IMR-90 (cell line): ENCODE results near the gene UNC50. TPM values are rescaled to one million over a fixed set of nuclear protein-coding genes. Genes with fewer than 3 reads are reported as not detected.
A peak's percentile ranks its signal among the peaks of the same experiment; 100 is the strongest.

Experiments used
- ATAC-seq: fragments of 200-7000 bp; cut with Tn5 transposase; 2 replicates; pipeline ENCODE4 v1.9.1; 2020; ENCODE audit warnings: low read depth, mild to moderate bottlenecking, moderate library complexity
- BruUV-seq: library from RNA; stranded (reverse); fragments of 400-500 nt; replicated peaks from 2 replicates; lab custom pipeline; 2021; lab: Mats Ljungman, UMichigan
- CTCF ChIA-PET: fragments of 300-600 bp; formaldehyde crosslinking; extraction: SDS; loops from one replicate; lab custom pipeline; 2021; ENCODE audit warnings: antibody characterized with exemption; lab: Yijun Ruan, JAX
- POLR2A ChIA-PET: fragments of 300-600 bp; sonication (Branson Sonifier 250); formaldehyde crosslinking; loops from one replicate; lab custom pipeline; 2022; ENCODE audit warnings: antibody characterized with exemption; ENCODE audit not compliant: unreplicated experiment; lab: Charles Lee
- DNase-seq: peaks from one replicate; pipeline ENCODE4 v3.0.0; 2013
- H2AFZ ChIP-seq: replicated peaks from 2 replicates; pipeline ENCODE3; 2013; ENCODE audit warnings: low read length, mild to moderate bottlenecking; ENCODE audit not compliant: poor library complexity
- H2AK5ac ChIP-seq: 2 replicates; pipeline ENCODE4 v1.6.1; 2013; ENCODE audit warnings: low read depth, low read length, inconsistent platforms
- H2AK9ac ChIP-seq: replicated peaks from 2 replicates; pipeline ENCODE3; 2013; ENCODE audit warnings: mild to moderate bottlenecking, low read depth, low read length, moderate library complexity; ENCODE audit not compliant: poor library complexity
- H2BK120ac ChIP-seq: 2 replicates; pipeline ENCODE4 v1.6.1; 2013; ENCODE audit warnings: low read depth, low read length, inconsistent platforms
- H2BK15ac ChIP-seq: 3 replicates; pipeline ENCODE4 v1.6.1; 2013; ENCODE audit warnings: low read depth, low read length, inconsistent platforms
- H2BK20ac ChIP-seq: 2 replicates; pipeline ENCODE4 v1.6.1; 2013; ENCODE audit warnings: low read depth, mild to moderate bottlenecking, inconsistent platforms, low read length, moderate library complexity
- H2BK5ac ChIP-seq: 2 replicates; pipeline ENCODE4 v1.6.1; 2013; ENCODE audit warnings: mild to moderate bottlenecking, low read depth, low read length, inconsistent platforms; ENCODE audit not compliant: poor library complexity, severe bottlenecking
- H3K14ac ChIP-seq: replicated peaks from 2 replicates; pipeline ENCODE4 v1.6.1; 2013; ENCODE audit warnings: low read depth, low read length, inconsistent platforms
- H3K18ac ChIP-seq: 2 replicates; pipeline ENCODE4 v1.6.1; 2013; ENCODE audit warnings: low read depth, low read length, control low read depth
- H3K23ac ChIP-seq: 2 replicates; pipeline ENCODE4 v1.6.1; 2013; ENCODE audit warnings: low read depth, low read length, inconsistent platforms
- H3K27ac ChIP-seq: 2 replicates; pipeline ENCODE4 v1.5.1; 2013; ENCODE audit warnings: mild to moderate bottlenecking, control low read depth, low read length; ENCODE audit not compliant: insufficient read depth
- H3K27me3 ChIP-seq: 2 replicates; pipeline ENCODE4 v1.6.1; 2013; ENCODE audit warnings: low read length; ENCODE audit not compliant: control insufficient read depth, insufficient read depth
- H3K36me3 ChIP-seq: 2 replicates; pipeline ENCODE4 v1.6.1; 2013; ENCODE audit warnings: low read length, mixed read lengths; ENCODE audit not compliant: control insufficient read depth, insufficient read depth
- H3K4ac ChIP-seq: 2 replicates; pipeline ENCODE4 v1.6.1; 2013; ENCODE audit warnings: low read depth, low read length, inconsistent platforms
- H3K4me1 ChIP-seq: 2 replicates; pipeline ENCODE4 v1.6.1; 2013; ENCODE audit warnings: low read length, mixed read lengths; ENCODE audit not compliant: control insufficient read depth, insufficient read depth
- H3K4me2 ChIP-seq: 2 replicates; pipeline ENCODE4 v1.6.1; 2013; ENCODE audit warnings: low read depth, mild to moderate bottlenecking, control low read depth, low read length, moderate library complexity
- H3K4me3 ChIP-seq: 2 replicates; pipeline ENCODE4 v1.5.1; 2013; ENCODE audit warnings: low read depth, mild to moderate bottlenecking, control low read depth, low read length, moderate library complexity; ENCODE audit not compliant: insufficient read depth
- H3K56ac ChIP-seq: 2 replicates; pipeline ENCODE4 v1.6.1; 2013; ENCODE audit warnings: low read length, inconsistent platforms; ENCODE audit not compliant: insufficient read depth; ENCODE audit errors: extremely low read depth
- H3K79me1 ChIP-seq, 2 experiments: 2 replicates each; pipeline ENCODE4 v1.6.1; 2013; ENCODE audit warnings: low read length in 2 of 2, inconsistent platforms in 1 of 2, low read depth in 1 of 2
- H3K9ac ChIP-seq: 2 replicates; pipeline ENCODE4 v1.6.1; 2013; ENCODE audit warnings: low read depth, low read length, control low read depth
- H3K9me1 ChIP-seq: 2 replicates; pipeline ENCODE4 v1.6.1; 2013; ENCODE audit warnings: low read length, inconsistent platforms; ENCODE audit not compliant: insufficient read depth
- H3K9me3 ChIP-seq: 2 replicates; pipeline ENCODE4 v1.6.1; 2013; ENCODE audit warnings: low read length; ENCODE audit not compliant: control insufficient read depth, insufficient read depth
- H4K20me1 ChIP-seq: 2 replicates; pipeline ENCODE4 v1.6.1; 2013; ENCODE audit warnings: low read length, inconsistent platforms; ENCODE audit not compliant: insufficient read depth
- H4K5ac ChIP-seq: 2 replicates; pipeline ENCODE4 v1.6.1; 2013; ENCODE audit warnings: mild to moderate bottlenecking, low read depth, low read length, control low read depth
- H4K8ac ChIP-seq, 2 experiments: 2 replicates each; pipeline ENCODE4 v1.6.1; 2013; ENCODE audit warnings: low read depth in 2 of 2, low read length in 2 of 2, control low read depth in 1 of 2, inconsistent platforms in 1 of 2
- H4K91ac ChIP-seq: 2 replicates; pipeline ENCODE4 v1.6.1; 2013; ENCODE audit warnings: low read depth, low read length, inconsistent platforms; ENCODE audit not compliant: insufficient read depth
- BHLHE40 ChIP-seq: fragments of 150-350 bp; IDR thresholded peaks from 2 replicates; pipeline ENCODE4 v1.6.1; 2016; ENCODE audit warnings: mild to moderate bottlenecking, low read depth, low read length
- CEBPB ChIP-seq: IDR thresholded peaks from 2 replicates; pipeline ENCODE4 v1.6.1; 2012; ENCODE audit warnings: low read depth, low read length, improper control_type of control experiment
- CHD1 ChIP-seq: IDR thresholded peaks from 2 replicates; pipeline ENCODE4 v1.6.1; 2012; ENCODE audit warnings: low read depth, low read length, improper control_type of control experiment
- ELK1 ChIP-seq: fragments of 150-350 bp; IDR thresholded peaks from 2 replicates; pipeline ENCODE4 v1.6.1; 2016; ENCODE audit warnings: low read depth, mild to moderate bottlenecking, low read length, moderate library complexity, borderline replicate concordance
- FOS ChIP-seq: fragments of 150-350 bp; IDR thresholded peaks from 2 replicates; pipeline ENCODE4 v1.6.1; 2016; ENCODE audit warnings: low read depth, low read length
- MAFK ChIP-seq: IDR thresholded peaks from 2 replicates; pipeline ENCODE4 v1.6.1; 2012; ENCODE audit warnings: low read depth, low read length, improper control_type of control experiment
- MAZ ChIP-seq: IDR thresholded peaks from 2 replicates; pipeline ENCODE4 v1.6.1; 2012; ENCODE audit warnings: low read depth, mild to moderate bottlenecking, low read length, improper control_type of control experiment, moderate library complexity, borderline replicate concordance
- MXI1 ChIP-seq: IDR thresholded peaks from 2 replicates; pipeline ENCODE4 v1.6.1; 2012; ENCODE audit warnings: low read depth, mild to moderate bottlenecking, low read length, moderate library complexity, borderline replicate concordance
- NFE2L2 ChIP-seq: fragments of 150-350 bp; IDR thresholded peaks from 2 replicates; pipeline ENCODE4 v1.6.1; 2016; ENCODE audit warnings: low read depth, mild to moderate bottlenecking, low read length
- RAD21 ChIP-seq: IDR thresholded peaks from 2 replicates; pipeline ENCODE4 v1.6.1; 2012; ENCODE audit warnings: low read length, improper control_type of control experiment
- RCOR1 ChIP-seq: IDR thresholded peaks from 2 replicates; pipeline ENCODE4 v1.6.1; 2012; ENCODE audit warnings: mild to moderate bottlenecking, low read length, improper control_type of control experiment; ENCODE audit not compliant: insufficient replicate concordance
- RFX5 ChIP-seq: IDR thresholded peaks from 2 replicates; pipeline ENCODE4 v1.8.0; 2012; ENCODE audit warnings: low read depth, mild to moderate bottlenecking, low read length, moderate library complexity
- SMC3 ChIP-seq: fragments of 150-350 bp; IDR thresholded peaks from 2 replicates; pipeline ENCODE4 v1.6.1; 2016; ENCODE audit warnings: low read depth, mild to moderate bottlenecking, antibody characterized with exemption, low read length, moderate library complexity
- USF2 ChIP-seq: fragments of 150-350 bp; IDR thresholded peaks from 2 replicates; pipeline ENCODE4 v1.6.1; 2017; ENCODE audit warnings: mild to moderate bottlenecking, antibody characterized with exemption, low read length, low read depth
- WGBS, 2 experiments: methylation state at CpG; one replicate each; pipeline versions ENCODE4 v1.1.5 to v1.1.7; 2013; ENCODE audit warnings: missing lambda C conversion rate in 2 of 2; ENCODE audit not compliant: insufficient read length in 1 of 2; ENCODE audit errors: extremely low coverage in 2 of 2; 5-methylcytosine and 5-hydroxymethylcytosine counted together
- dilution Hi-C: fragments of 300-500 bp; cut with HindIII; formaldehyde crosslinking; loops from one replicate; pipeline ENCODE4 v1.14.3; 2018; ENCODE audit warnings: low sequenced_read_pairs; ENCODE audit not compliant: unreplicated experiment
- in situ Hi-C: fragments of 300-500 bp; cut with MboI; formaldehyde crosslinking; loops from 3 replicates; pipeline ENCODE4 v1.14.3; 2019; ENCODE audit warnings: low sequenced_read_pairs, inconsistent platforms, mixed read lengths
- intact Hi-C: fragments of 100-400 bp; cut with micrococcal nuclease; formaldehyde crosslinking; loops from 2 replicates; pipeline ENCODE4 v1.10.0; 2022
- polyA plus RNA-seq, 3 experiments: library from polyadenylated mRNA; depleted of rRNA; stranded (reverse); fragments of >200 nt; gene quantifications; 2 replicates each; pipeline ENCODE4 v1.2.3, GENCODE V29; 2012; ENCODE audit warnings: low replicate concordance in 1 of 3
- total RNA-seq: library from RNA; depleted of rRNA; stranded (reverse); fragments of >200 nt; gene quantifications from 2 replicates; pipeline ENCODE4 v1.2.3, GENCODE V29; 2012

UNC50 gene
- total and polyA plus RNA-seq, 2 of the 4 experiments (the other 2 are of a cell fraction) = 18.3 to 34.1 TPM

DNA sequence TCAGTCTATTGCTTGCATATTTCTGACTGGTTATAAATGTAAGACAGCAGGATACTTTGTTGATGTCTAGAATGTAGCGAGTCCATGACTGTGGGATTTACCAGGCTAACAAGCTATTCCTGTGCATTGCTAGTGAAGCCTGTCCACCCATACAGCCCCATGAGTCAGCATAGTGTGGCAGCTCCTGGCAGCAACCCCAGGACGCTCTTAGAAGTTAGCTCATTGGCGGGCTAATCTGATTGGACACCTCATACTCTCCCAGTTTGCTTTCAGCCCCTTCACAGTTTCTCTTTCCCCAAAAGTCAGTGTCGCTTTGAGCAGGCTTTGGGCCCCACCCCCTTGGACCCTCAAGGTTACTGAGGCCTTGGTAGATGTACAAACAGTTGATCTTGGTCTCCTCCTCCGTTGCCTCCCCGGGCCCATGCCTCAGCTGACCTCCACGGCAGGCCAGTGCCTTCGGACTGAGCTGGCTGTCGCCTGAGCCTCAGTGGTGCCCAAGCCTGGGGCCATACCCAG, 48.1 kb upstream of the UNC50 start:
- peaks cover 20% of the 10 kb centered on the region for H3K36me3 ChIP-seq
- H2AK9ac ChIP-seq = no peak overlapping the region
- POLR2A ChIA-PET = interaction anchor here (0.5 kb wide), 1 partner anchor 18 kb away, joined by 12 read pairs; no protein-coding TSS in a partner anchor
- H3K9me3 ChIP-seq = no peaks in the 10 kb centered on the region
- H2BK120ac ChIP-seq = peak overlapping the region; percentile 72; the same call in 1 of the 2 replicates
- ATAC-seq (peak; percentile 94), DNase-seq (peak; percentile 96)
- WGBS, 2 experiments = 100% methylated on average over 4 of the region's 9 CpGs; no CpG with 5 or more reads in 1 of the 2 experiments
- H3K79me1 ChIP-seq = 0 out of 4 replicates have a peak, but pooled peaks cover 0 to 4% of the 10 kb centered on the region in 2 experiments
- intact Hi-C loops (no loop called here), dilution Hi-C loops (no loop called here), in situ Hi-C loops (no loop called here)
- H4K8ac ChIP-seq = peak overlapping the region; percentile 19 to 85; a peak in 3 of 4 replicates
- peak overlapping the region; percentile 67 for H3K4ac ChIP-seq
- H2AK5ac ChIP-seq = peak overlapping the region; percentile 69; the same call in 1 of the 2 replicates
- H4K91ac ChIP-seq = peak overlapping the region; percentile 54
- H3K9ac ChIP-seq = no peak overlapping the region; the same call in 1 of the 2 replicates
- CTCF ChIA-PET = interaction anchor here (0.5 to 1.0 kb wide), 4 partner anchors 9 to 584 kb away, joined by 3 to 4 read pairs (median 3); no protein-coding TSS in a partner anchor
- no peaks in the 10 kb centered on the region for H3K27me3 ChIP-seq
- no peak overlapping the region for H2BK20ac ChIP-seq
- BruUV-seq = no TSS peak
- TF ChIP-seq CHD1 = no peak
- TF ChIP-seq USF2 = no peak
- TF ChIP-seq BHLHE40 = peak; percentile 4; the same call in 1 of the 2 replicates
- TF ChIP-seq RCOR1 = no peak
- TF ChIP-seq MAZ = peak; percentile 33; the same call in 1 of the 2 replicates
- TF ChIP-seq MAFK = peak; percentile 77
- no peak for TF ChIP-seq ELK1
- TF ChIP-seq RFX5 = no peak
- TF ChIP-seq CEBPB = peak; percentile 12; the same call in 1 of the 2 replicates
- 0 out of 2 replicates have a peak, but pooled peaks have one; percentile 9 for TF ChIP-seq SMC3
- TF ChIP-seq NFE2L2 = peak; percentile 85
- TF ChIP-seq RAD21 = 0 out of 2 replicates have a peak, but pooled peaks have one; percentile 9
- peak; percentile 54; the same call in 1 of the 2 replicates for TF ChIP-seq FOS
- no peak; the same call in 1 of the 2 replicates for TF ChIP-seq MXI1
- H2BK5ac ChIP-seq = peak overlapping the region; percentile 63
- peak overlapping the region; percentile 5; the same call in 1 of the 2 replicates for H4K5ac ChIP-seq
- no peak overlapping the region for H3K56ac ChIP-seq
- peaks cover 5% of the 10 kb centered on the region; the same call in 1 of the 2 replicates for H4K20me1 ChIP-seq
- H3K9me1 ChIP-seq = peaks cover 15% of the 10 kb centered on the region
- peak overlapping the region; percentile 85 for H3K27ac ChIP-seq
- peaks cover 14% of the 10 kb centered on the region for H3K4me1 ChIP-seq
- peak overlapping the region; percentile 86 for H2AFZ ChIP-seq
- H3K14ac ChIP-seq = no peak overlapping the region
- peak overlapping the region; percentile 56; the same call in 1 of the 2 replicates for H3K18ac ChIP-seq
- peak overlapping the region; percentile 23; the same call in 1 of the 3 replicates for H2BK15ac ChIP-seq
- H3K4me2 ChIP-seq = peak overlapping the region; percentile 79
- H3K23ac ChIP-seq = no peak overlapping the region
- no peak overlapping the region for H3K4me3 ChIP-seq
